Nephron (organoid): ENCODE results near the gene GRAMD1A.

ENCODE experiments used
- H3K27ac Mint-ChIP-seq, 3 experiments: 2 replicates each; pipeline ENCODE4 v1.8.0; 2020; ENCODE audit warnings: mixed read lengths in 3 of 3, mild to moderate bottlenecking in 2 of 3, moderate library complexity in 1 of 3
- H3K27me3 Mint-ChIP-seq: 2 replicates; pipeline ENCODE4 v1.8.0; 2021; ENCODE audit warnings: low read depth, mild to moderate bottlenecking, moderate library complexity, mixed read lengths
- H3K36me3 Mint-ChIP-seq: 2 replicates; pipeline ENCODE4 v1.8.0; 2020; ENCODE audit warnings: low read depth, mixed read lengths
- H3K4me1 Mint-ChIP-seq: 2 replicates; pipeline ENCODE4 v1.8.0; 2020; ENCODE audit warnings: mixed read lengths
- H3K4me3 Mint-ChIP-seq, 3 experiments: 2 replicates each; pipeline ENCODE4 v1.8.0; 2020; ENCODE audit warnings: mild to moderate bottlenecking in 3 of 3, mixed read lengths in 3 of 3, moderate library complexity in 2 of 3
- H3K9me3 Mint-ChIP-seq: 2 replicates; pipeline ENCODE4 v1.8.0; 2020; ENCODE audit warnings: mixed read lengths
- TF ChIP-seq, protein P1 (sequence below), 3 experiments: fragments of 200-600 bp; sonication (generic); IDR thresholded peaks; one replicate each; pipeline ENCODE4 v1.5.0; 2021; ENCODE audit warnings: antibody characterized with exemption in 3 of 3; ENCODE audit not compliant: unreplicated experiment in 3 of 3

The GRAMD1A gene

GRCh38 chr19:35042954-35043604, 43.0 kb downstream of the GRAMD1A start:
- TF ChIP-seq, protein P1, sequence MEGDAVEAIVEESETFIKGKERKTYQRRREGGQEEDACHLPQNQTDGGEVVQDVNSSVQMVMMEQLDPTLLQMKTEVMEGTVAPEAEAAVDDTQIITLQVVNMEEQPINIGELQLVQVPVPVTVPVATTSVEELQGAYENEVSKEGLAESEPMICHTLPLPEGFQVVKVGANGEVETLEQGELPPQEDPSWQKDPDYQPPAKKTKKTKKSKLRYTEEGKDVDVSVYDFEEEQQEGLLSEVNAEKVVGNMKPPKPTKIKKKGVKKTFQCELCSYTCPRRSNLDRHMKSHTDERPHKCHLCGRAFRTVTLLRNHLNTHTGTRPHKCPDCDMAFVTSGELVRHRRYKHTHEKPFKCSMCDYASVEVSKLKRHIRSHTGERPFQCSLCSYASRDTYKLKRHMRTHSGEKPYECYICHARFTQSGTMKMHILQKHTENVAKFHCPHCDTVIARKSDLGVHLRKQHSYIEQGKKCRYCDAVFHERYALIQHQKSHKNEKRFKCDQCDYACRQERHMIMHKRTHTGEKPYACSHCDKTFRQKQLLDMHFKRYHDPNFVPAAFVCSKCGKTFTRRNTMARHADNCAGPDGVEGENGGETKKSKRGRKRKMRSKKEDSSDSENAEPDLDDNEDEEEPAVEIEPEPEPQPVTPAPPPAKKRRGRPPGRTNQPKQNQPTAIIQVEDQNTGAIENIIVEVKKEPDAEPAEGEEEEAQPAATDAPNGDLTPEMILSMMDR (IDR thresholded peaks at IDR 0.05; ENCODE audit: unreplicated experiment in 3 of 3): no peak

DNA sequence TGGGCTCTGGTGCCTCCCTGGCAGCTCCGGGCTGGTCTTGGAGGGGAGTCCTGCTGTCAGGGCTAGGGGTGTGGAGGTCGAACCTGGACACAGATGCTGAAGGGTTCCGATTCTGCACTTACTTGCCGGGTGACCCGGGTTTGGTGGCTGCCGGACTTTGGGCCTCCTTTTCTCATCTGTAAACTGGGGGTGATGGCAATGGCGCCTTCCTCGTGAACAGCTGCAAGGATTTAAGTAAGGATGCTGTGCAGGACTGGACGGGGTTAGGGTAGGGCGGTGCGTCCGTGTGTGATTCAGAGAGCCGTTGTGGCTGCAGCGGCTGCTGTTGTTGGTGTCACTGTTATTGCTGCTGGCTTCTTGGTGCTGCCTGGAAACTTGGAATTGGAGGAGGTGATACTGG, 43.8 kb downstream of the GRAMD1A start:
- no peaks in the 10 kb centered on the region for H3K36me3 Mint-ChIP-seq

More at GRCh38 chr19:35042954-35043604, 43.0 kb downstream of the GRAMD1A start:
- peak overlapping the region in 2 of 3 experiments; percentile 37 to 79 for H3K4me3 Mint-ChIP-seq
- H3K27me3 Mint-ChIP-seq: peaks cover 38% of the 10 kb centered on the region
- H3K27ac Mint-ChIP-seq: peak overlapping the region; percentile 76 to 96 (median 86)
- H3K36me3 Mint-ChIP-seq: no peaks in the 10 kb centered on the region
- peaks cover 13% of the 10 kb centered on the region for H3K4me1 Mint-ChIP-seq
- H3K9me3 Mint-ChIP-seq: no peaks in the 10 kb centered on the region

DNA sequence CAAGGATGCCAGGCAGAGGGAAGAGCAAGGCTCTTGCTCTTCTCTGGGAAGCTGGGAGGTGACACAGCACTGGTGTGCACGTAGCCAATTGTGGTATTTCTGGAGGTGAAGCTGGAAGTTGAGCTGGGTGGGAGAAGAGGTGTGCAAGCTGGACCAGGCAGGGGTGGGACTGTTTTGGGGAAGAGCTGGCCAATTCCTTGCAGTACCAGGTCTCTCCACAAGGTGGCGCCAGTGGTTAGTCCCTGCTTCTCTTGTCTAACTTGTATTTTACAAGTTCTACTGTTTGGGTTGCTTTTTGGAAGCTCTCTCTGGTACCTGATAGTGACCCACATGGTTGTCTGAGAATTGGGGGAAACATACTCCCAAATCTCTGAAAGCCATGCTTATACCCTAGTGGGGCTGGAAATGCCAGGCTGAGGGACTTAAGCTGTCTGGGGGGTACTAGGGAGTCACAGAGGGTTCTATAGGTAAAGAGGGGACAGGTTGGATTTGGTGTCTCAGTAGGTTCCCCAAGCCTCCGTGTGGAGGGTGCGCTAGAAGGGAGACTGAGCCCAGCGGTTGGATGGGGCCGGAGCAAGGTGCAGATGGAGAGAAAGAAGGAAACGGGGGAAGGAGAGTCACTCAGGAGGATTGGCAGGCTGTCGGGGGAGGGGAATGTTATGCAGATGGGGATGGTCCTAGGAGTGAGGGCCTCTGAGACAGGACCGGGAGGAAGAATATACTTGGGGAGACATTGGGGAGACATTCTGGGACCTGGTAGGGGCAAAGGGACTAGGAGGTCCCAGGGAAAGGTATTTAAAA, 44.4 kb downstream of the GRAMD1A start:
- peak overlapping the region; percentile 19 to 32 (median 29) for H3K4me3 Mint-ChIP-seq
- H3K27me3 Mint-ChIP-seq: peaks cover 27% of the 10 kb centered on the region
- H3K9me3 Mint-ChIP-seq: no peaks in the 10 kb centered on the region
- H3K4me1 Mint-ChIP-seq: peaks cover 13% of the 10 kb centered on the region
- H3K27ac Mint-ChIP-seq: peak overlapping the region; percentile 40 to 62 (median 41)
- TF ChIP-seq, protein P1 (IDR thresholded peaks at IDR 0.05; ENCODE audit: unreplicated experiment in 3 of 3): peak; percentile 89 to 96 (median 93)
- H3K36me3 Mint-ChIP-seq: no peaks in the 10 kb centered on the region

More for the DNA sequence above, 43.8 kb downstream of the GRAMD1A start:
- peak overlapping the region; percentile 19 to 45 (median 41) for H3K4me3 Mint-ChIP-seq
- H3K4me1 Mint-ChIP-seq: peaks cover 13% of the 10 kb centered on the region
- TF ChIP-seq, protein P1 (IDR thresholded peaks at IDR 0.05; ENCODE audit: unreplicated experiment in 3 of 3): no peak
- H3K27me3 Mint-ChIP-seq: peaks cover 31% of the 10 kb centered on the region
- H3K9me3 Mint-ChIP-seq: no peaks in the 10 kb centered on the region
- peak overlapping the region; percentile 40 to 62 (median 41) for H3K27ac Mint-ChIP-seq

DNA sequence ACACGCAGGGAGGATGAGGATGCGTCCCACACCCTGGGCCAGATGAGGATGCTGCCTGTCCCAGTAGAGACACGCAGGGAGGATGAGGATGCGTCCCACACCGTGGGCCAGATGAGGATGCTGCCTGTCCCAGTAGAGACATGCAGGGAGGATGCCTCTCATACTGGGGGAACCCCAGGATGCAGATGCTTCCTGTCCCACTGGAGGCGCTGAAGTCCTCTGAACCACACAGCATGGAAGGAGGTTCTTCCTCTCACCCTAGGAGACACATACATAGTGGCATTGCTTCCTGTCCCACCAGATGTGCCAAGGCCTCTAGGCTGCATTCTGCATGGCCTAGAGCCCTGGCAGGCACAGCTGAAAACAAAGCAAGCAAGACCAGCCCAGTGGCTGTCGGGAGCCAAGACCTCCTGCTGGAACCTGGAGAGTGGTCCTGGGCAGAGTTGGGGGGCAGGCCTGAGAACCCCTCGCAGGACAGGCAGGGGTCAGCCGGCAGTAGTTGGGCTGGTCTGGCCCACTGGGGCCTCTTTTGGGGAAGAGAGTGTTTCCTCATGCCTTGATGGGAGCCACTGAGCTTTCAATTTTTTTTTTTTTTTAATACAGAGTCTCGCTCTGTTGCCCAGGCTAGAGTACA, 45.7 kb downstream of the GRAMD1A start:
- no peaks in the 10 kb centered on the region for H3K36me3 Mint-ChIP-seq
- TF ChIP-seq, protein P1 (IDR thresholded peaks at IDR 0.05; ENCODE audit: unreplicated experiment in 3 of 3): peak in 1 of 3 experiments; percentile 18
- peaks cover 13% of the 10 kb centered on the region for H3K4me1 Mint-ChIP-seq
- no peaks in the 10 kb centered on the region for H3K9me3 Mint-ChIP-seq
- no peak overlapping the region for H3K4me3 Mint-ChIP-seq
- H3K27me3 Mint-ChIP-seq: peaks cover 22% of the 10 kb centered on the region
- no peak overlapping the region for H3K27ac Mint-ChIP-seq

DNA sequence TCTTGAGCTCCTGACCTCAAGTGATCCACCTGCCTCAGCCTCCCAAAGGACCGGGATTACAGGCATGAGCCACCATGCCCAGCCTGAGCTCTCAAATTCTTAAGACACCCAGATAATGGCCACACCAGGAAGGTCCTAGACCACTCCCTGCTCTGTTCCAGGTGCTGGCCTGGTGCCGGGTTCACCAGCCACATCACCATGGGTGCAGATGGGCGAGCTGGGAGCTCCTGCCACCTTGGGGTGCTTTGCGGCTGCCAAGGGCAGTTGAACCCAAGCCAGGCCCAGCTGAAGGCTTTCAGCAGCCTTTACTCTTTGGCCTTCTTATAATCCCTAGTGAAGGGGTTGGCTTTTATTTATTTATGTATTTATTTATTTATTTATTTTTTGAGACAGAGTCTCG, 46.3 kb downstream of the GRAMD1A start:
- Mint-ChIP-seq H3K27ac (no peak overlapping the region), H3K9me3 (no peaks in the 10 kb centered on the region), H3K4me1 (peaks cover 13% of the 10 kb centered on the region), H3K27me3 (peaks cover 19% of the 10 kb centered on the region), H3K4me3 (no peak overlapping the region), H3K36me3 (no peaks in the 10 kb centered on the region)
- TF ChIP-seq, protein P1 (IDR thresholded peaks at IDR 0.05; ENCODE audit: unreplicated experiment in 3 of 3): no peak
